CD14-positive monocyte (primary cell): ENCODE results near the gene FTH1. TPM values are rescaled to one million over a fixed set of nuclear protein-coding genes. Genes with fewer than 3 reads are reported as not detected.

ENCODE experiments used
- DNase-seq, 3 donors: peaks; one replicate each; pipeline ENCODE4 v3.0.0-alpha.2; 2011 to 2022
- H2AFZ ChIP-seq: 2 replicates; pipeline ENCODE4 v1.6.0; 2012; ENCODE audit warnings: mild to moderate bottlenecking, low read depth, low read length, inconsistent platforms; ENCODE audit not compliant: insufficient read depth, poor library complexity, severe bottlenecking
- H3K27ac ChIP-seq, 2 donors: 1 replicate in 1 of 2; 2 replicates in 1 of 2; pipeline ENCODE4 v1.5.1; 2012 to 2013; ENCODE audit warnings: low read length in 2 of 2, control low read depth in 1 of 2, inconsistent platforms in 1 of 2, low read depth in 1 of 2, mild to moderate bottlenecking in 1 of 2
- H3K27me3 ChIP-seq, 2 donors: one replicate each; pipeline versions ENCODE4 v1.6.0 to v1.6.1; 2011 to 2013; ENCODE audit warnings: low read length in 2 of 2; ENCODE audit not compliant: control insufficient read depth in 2 of 2, insufficient read depth in 2 of 2
- H3K36me3 ChIP-seq, 2 donors: replicated peaks in 1 of 2; 1 replicate in 1 of 2; 2 replicates in 1 of 2; pipeline versions ENCODE4 v1.5.1 to v1.6.1; 2012 to 2013; ENCODE audit warnings: low read length in 2 of 2, control low read depth in 1 of 2, inconsistent platforms in 1 of 2, mild to moderate bottlenecking in 1 of 2; ENCODE audit not compliant: insufficient read depth in 2 of 2, control insufficient read depth in 1 of 2
- H3K4me1 ChIP-seq, 2 donors: 1 replicate in 1 of 2; 2 replicates in 1 of 2; pipeline versions ENCODE4 v1.5.1 to v1.6.1; 2012 to 2013; ENCODE audit warnings: low read length in 2 of 2, control low read depth in 1 of 2, inconsistent platforms in 1 of 2, mild to moderate bottlenecking in 1 of 2, moderate library complexity in 1 of 2; ENCODE audit not compliant: insufficient read depth in 2 of 2, control insufficient read depth in 1 of 2
- H3K4me2 ChIP-seq: replicated peaks from 2 replicates; pipeline ENCODE3; 2012; ENCODE audit warnings: low read length, moderate library complexity, mild to moderate bottlenecking; ENCODE audit not compliant: poor library complexity, severe bottlenecking; ENCODE audit errors: extremely low read depth
- H3K4me3 ChIP-seq, 3 experiments: fragments of 200-600 bp in 1 of 3; sonication (generic) in 1 of 3; replicated peaks in 1 of 3; 1 replicate in 2 of 3; 2 replicates in 1 of 3; pipeline ENCODE4 v1.5.1; 2011 to 2013; ENCODE audit warnings: low read length in 3 of 3, mild to moderate bottlenecking in 3 of 3, control low read depth in 2 of 3, low read depth in 2 of 3, inconsistent platforms in 1 of 3, moderate library complexity in 1 of 3
- H3K79me2 ChIP-seq: 2 replicates; pipeline ENCODE4 v1.6.0; 2012; ENCODE audit warnings: mild to moderate bottlenecking, control low read depth, inconsistent platforms, low read length, moderate library complexity; ENCODE audit not compliant: insufficient read depth
- H3K9ac ChIP-seq: 2 replicates; pipeline ENCODE4 v1.6.0; 2017; ENCODE audit warnings: low read length, mild to moderate bottlenecking; ENCODE audit not compliant: insufficient read depth, poor library complexity, severe bottlenecking
- H3K9me3 ChIP-seq, 2 donors: replicated peaks in 1 of 2; 1 replicate in 1 of 2; 2 replicates in 1 of 2; pipeline versions ENCODE4 v1.5.1 to v1.6.1; 2012 to 2013; ENCODE audit warnings: low read length in 2 of 2, control low read depth in 1 of 2; ENCODE audit not compliant: control insufficient read depth in 1 of 2, insufficient read depth in 1 of 2
- H4K20me1 ChIP-seq: 2 replicates; pipeline ENCODE4 v1.6.0; 2012; ENCODE audit warnings: mild to moderate bottlenecking, low read length, control low read depth, moderate library complexity; ENCODE audit not compliant: insufficient read depth
- H3K27ac Mint-ChIP-seq, 7 donors: one replicate each; pipeline ENCODE4 v1.8.0; 2020; ENCODE audit warnings: mild to moderate bottlenecking in 7 of 7, mixed read lengths in 7 of 7, moderate library complexity in 6 of 7, inconsistent platforms in 2 of 7
- H3K27me3 Mint-ChIP-seq, 3 donors: one replicate each; pipeline ENCODE4 v1.8.0; 2021 to 2022; ENCODE audit warnings: low read depth in 3 of 3, mild to moderate bottlenecking in 3 of 3, mixed read lengths in 3 of 3, moderate library complexity in 3 of 3, inconsistent platforms in 1 of 3
- H3K36me3 Mint-ChIP-seq, 2 donors: one replicate each; pipeline ENCODE4 v1.8.0; 2020; ENCODE audit warnings: mixed read lengths in 2 of 2, inconsistent platforms in 1 of 2, mild to moderate bottlenecking in 1 of 2
- H3K4me1 Mint-ChIP-seq: one replicate; pipeline ENCODE4 v1.8.0; 2020; ENCODE audit warnings: mild to moderate bottlenecking, mixed read lengths
- H3K4me3 Mint-ChIP-seq, 2 donors: one replicate each; pipeline ENCODE4 v1.8.0; 2020; ENCODE audit warnings: mild to moderate bottlenecking in 2 of 2, mixed read lengths in 2 of 2, moderate library complexity in 1 of 2
- H3K9me3 Mint-ChIP-seq, 7 donors: one replicate each; pipeline ENCODE4 v1.8.0; 2020 to 2022; ENCODE audit warnings: mixed read lengths in 7 of 7, mild to moderate bottlenecking in 6 of 7, moderate library complexity in 6 of 7, inconsistent platforms in 2 of 7
- WGBS: methylation state at CpG from one replicate; pipeline ENCODE4 v1.1.5; 2013; ENCODE audit warnings: missing lambda C conversion rate; ENCODE audit not compliant: insufficient coverage; 5-methylcytosine and 5-hydroxymethylcytosine counted together
- intact Hi-C, 2 donors: fragments of 100-400 bp; cut with micrococcal nuclease; formaldehyde crosslinking; loops; one replicate each; pipeline versions ENCODE4 v1.15.0 to v1.15.1; 2023
- polyA plus RNA-seq, 3 donors: library from polyadenylated mRNA; depleted of rRNA in 1 of 3; unstranded in 2 of 3; stranded (reverse) in 1 of 3; fragments of 300-500 nt in 2 of 3; fragments of >200 nt in 1 of 3; fragmentation: Illumina TruSeq in 2 of 3; gene quantifications; 1 replicate in 2 of 3; 2 replicates in 1 of 3; pipeline ENCODE4 v1.2.3, GENCODE V29; 2012 to 2021
- TF ChIP-seq, protein P1 (sequence below): fragments of 200-600 bp; IDR thresholded peaks from one replicate; pipeline ENCODE4 v1.8.0; 2022; ENCODE audit warnings: antibody characterized with exemption, mild to moderate bottlenecking

FTH1 gene
- polyA plus RNA-seq, 3 donors: 8,968 to 15,394 (median 11,239) TPM

GRCh38 chr11:61917334-61918109, 49.9 kb downstream of the FTH1 start, which contains the start of gene RAB3IL1:
Gene RAB3IL1, minus strand, starts transcription at chr11:61917566. Its CDS starts 199 bp downstream, at chr11:61917367.
- Histone ChIP-seq H3K36me3 (no peaks in the 10 kb centered on the region), H3K4me1 (peaks cover 47 to 48% of the 10 kb centered on the region in 2 donors), H3K27me3 (peaks cover 10 to 44% of the 10 kb centered on the region in 2 donors), H3K4me3 (peak within 1 kb of the TSS in 1 of 3 experiments; percentile 61), H4K20me1 (no peaks in the 10 kb centered on the region), H3K27ac (no peak within 1 kb of the TSS), H3K9me3 (no peaks in the 10 kb centered on the region), H3K79me2 (no peaks in the 10 kb centered on the region), H3K4me2 (peak within 1 kb of the TSS; percentile 68), H3K9ac (peak within 1 kb of the TSS; percentile 21), H2AFZ (peak within 1 kb of the TSS; percentile 41)
- peaks cover 42% of the 10 kb centered on the region for H3K4me1 Mint-ChIP-seq
- peaks cover 54 to 69% (median 57%) of the 10 kb centered on the region in 3 donors for H3K27me3 Mint-ChIP-seq
- WGBS: 3% methylated on average over 68 of the region's 74 CpGs
- no peak for DNase-seq
- H3K27ac Mint-ChIP-seq: peak within 1 kb of the TSS in 2 of 7 donors; percentile 18 to 76
- intact Hi-C loops: no loop called here
- TF ChIP-seq, protein P1, sequence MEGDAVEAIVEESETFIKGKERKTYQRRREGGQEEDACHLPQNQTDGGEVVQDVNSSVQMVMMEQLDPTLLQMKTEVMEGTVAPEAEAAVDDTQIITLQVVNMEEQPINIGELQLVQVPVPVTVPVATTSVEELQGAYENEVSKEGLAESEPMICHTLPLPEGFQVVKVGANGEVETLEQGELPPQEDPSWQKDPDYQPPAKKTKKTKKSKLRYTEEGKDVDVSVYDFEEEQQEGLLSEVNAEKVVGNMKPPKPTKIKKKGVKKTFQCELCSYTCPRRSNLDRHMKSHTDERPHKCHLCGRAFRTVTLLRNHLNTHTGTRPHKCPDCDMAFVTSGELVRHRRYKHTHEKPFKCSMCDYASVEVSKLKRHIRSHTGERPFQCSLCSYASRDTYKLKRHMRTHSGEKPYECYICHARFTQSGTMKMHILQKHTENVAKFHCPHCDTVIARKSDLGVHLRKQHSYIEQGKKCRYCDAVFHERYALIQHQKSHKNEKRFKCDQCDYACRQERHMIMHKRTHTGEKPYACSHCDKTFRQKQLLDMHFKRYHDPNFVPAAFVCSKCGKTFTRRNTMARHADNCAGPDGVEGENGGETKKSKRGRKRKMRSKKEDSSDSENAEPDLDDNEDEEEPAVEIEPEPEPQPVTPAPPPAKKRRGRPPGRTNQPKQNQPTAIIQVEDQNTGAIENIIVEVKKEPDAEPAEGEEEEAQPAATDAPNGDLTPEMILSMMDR: no peak
- H3K9me3 Mint-ChIP-seq: peaks cover under 1 to 13% (median 6%) of the 10 kb centered on the region in 7 donors
- H3K36me3 Mint-ChIP-seq: peaks cover 4 to 8% of the 10 kb centered on the region in 2 donors
- peak within 1 kb of the TSS; percentile 77 to 92 for H3K4me3 Mint-ChIP-seq

DNA sequence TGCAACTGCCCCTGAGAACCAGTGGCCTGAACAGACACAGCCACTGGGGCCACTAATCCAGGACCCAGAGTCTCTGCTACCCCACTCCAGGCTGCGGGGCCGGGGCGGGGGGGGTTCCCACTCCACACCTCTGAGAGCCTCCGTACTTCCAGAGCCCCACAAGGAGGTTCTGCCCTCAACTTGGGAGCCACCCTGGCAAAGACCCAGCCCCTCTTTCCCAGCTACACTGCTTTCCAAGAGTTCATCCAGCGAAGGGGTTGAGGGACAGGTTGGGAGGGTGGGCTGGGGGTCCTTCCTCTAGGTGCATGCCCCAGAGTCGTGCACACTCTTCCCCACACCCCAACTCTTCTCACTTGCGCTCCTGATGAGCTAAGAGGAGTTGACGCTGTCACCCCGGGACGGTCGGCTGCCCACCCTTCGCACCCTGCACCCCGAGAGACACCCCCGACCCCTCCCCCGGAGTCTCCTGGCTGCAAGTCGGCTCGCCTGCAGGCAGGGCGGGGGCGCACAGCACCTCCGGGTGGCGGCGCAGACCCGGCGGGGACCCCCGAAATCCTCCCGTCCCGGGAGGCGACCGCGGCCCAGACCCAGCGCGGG, 50.6 kb downstream of the FTH1 start:
- no peak overlapping the region for H3K27ac Mint-ChIP-seq
- H3K36me3 ChIP-seq: no peaks in the 10 kb centered on the region
- H3K4me3 ChIP-seq: peak overlapping the region in 1 of 3 experiments; percentile 61
- H3K27me3 Mint-ChIP-seq: peaks cover 52 to 69% (median 57%) of the 10 kb centered on the region in 3 donors
- H4K20me1 ChIP-seq: peaks cover 4% of the 10 kb centered on the region
- no peaks in the 10 kb centered on the region for H3K9me3 ChIP-seq
- DNase-seq: no peak
- H3K27me3 ChIP-seq: peaks cover 10 to 44% of the 10 kb centered on the region in 2 donors
- 3% methylated on average over 25 of the region's 32 CpGs for WGBS
- intact Hi-C loops: no loop called here
- H3K79me2 ChIP-seq: no peaks in the 10 kb centered on the region
- H3K9me3 Mint-ChIP-seq: peaks cover 1 to 15% (median 6%) of the 10 kb centered on the region in 7 donors
- H3K4me1 Mint-ChIP-seq: peaks cover 42% of the 10 kb centered on the region
- H3K4me2 ChIP-seq: peak overlapping the region; percentile 68
- peaks cover 4 to 8% of the 10 kb centered on the region in 2 donors for H3K36me3 Mint-ChIP-seq
- peaks cover 47 to 48% of the 10 kb centered on the region in 2 donors for H3K4me1 ChIP-seq
- peak overlapping the region; percentile 21 for H3K9ac ChIP-seq
- H2AFZ ChIP-seq: peak overlapping the region; percentile 41
- H3K4me3 Mint-ChIP-seq: peak overlapping the region; percentile 66 to 88
- TF ChIP-seq, protein P1: no peak
- no peak overlapping the region for H3K27ac ChIP-seq
